Ishikawa (cell line): ENCODE results near the gene HOXB5.

ENCODE experiments used
- CEBPB ChIP-seq: IDR thresholded peaks from 2 replicates; pipeline ENCODE4 v1.6.1; 2012
- CREB1 ChIP-seq: IDR thresholded peaks from 2 replicates; pipeline ENCODE4 v1.6.1; 2012; ENCODE audit warnings: low read depth
- EGR1 ChIP-seq: IDR thresholded peaks from 2 replicates; pipeline ENCODE4 v1.6.1; 2012
- EP300 ChIP-seq: IDR thresholded peaks from 2 replicates; pipeline ENCODE4 v1.6.1; 2012; ENCODE audit warnings: borderline replicate concordance
- FOXM1 ChIP-seq: IDR thresholded peaks from 2 replicates; pipeline ENCODE4 v1.6.1; 2012; ENCODE audit warnings: low read depth, borderline replicate concordance
- MAX ChIP-seq: IDR thresholded peaks from 2 replicates; pipeline ENCODE4 v1.6.1; 2012
- NFIC ChIP-seq: IDR thresholded peaks from 2 replicates; pipeline ENCODE4 v1.6.1; 2012
- RAD21 ChIP-seq: IDR thresholded peaks from 2 replicates; pipeline ENCODE4 v1.6.1; 2012; ENCODE audit warnings: low read depth
- REST ChIP-seq: IDR thresholded peaks from 2 replicates; pipeline ENCODE4 v1.6.1; 2012; ENCODE audit warnings: low read depth, mild to moderate bottlenecking
- TAF1 ChIP-seq: IDR thresholded peaks from 2 replicates; pipeline ENCODE4 v1.6.1; 2012; ENCODE audit warnings: low read depth, mild to moderate bottlenecking
- TCF12 ChIP-seq: IDR thresholded peaks from 2 replicates; pipeline ENCODE4 v1.6.1; 2012; ENCODE audit warnings: low read depth
- TEAD4 ChIP-seq: IDR thresholded peaks from 2 replicates; pipeline ENCODE4 v1.6.1; 2012
- USF1 ChIP-seq: IDR thresholded peaks from 2 replicates; pipeline ENCODE4 v1.6.1; 2012
- YY1 ChIP-seq: IDR thresholded peaks from 2 replicates; pipeline ENCODE4 v1.6.1; 2012; ENCODE audit warnings: low read depth
- ZBTB7A ChIP-seq: IDR thresholded peaks from 2 replicates; pipeline ENCODE4 v1.6.1; 2012; ENCODE audit warnings: low read depth

The HOXB5 gene

GRCh38 chr17:48553826-48554225 lies 39.8 kb downstream of the HOXB5 start:
- TF ChIP-seq EGR1 (no peak), TCF12 (no peak), RAD21 (no peak), TEAD4 (no peak), EP300 (no peak), CEBPB (no peak), CREB1 (no peak), TAF1 (no peak), ZBTB7A (no peak), MAX (no peak), NFIC (no peak), REST (no peak)

- TF ChIP-seq ZBTB7A = no peak
Measured at GRCh38 chr17:48553190-48553547, 40.4 kb downstream of the HOXB5 start.

- TF ChIP-seq TEAD4 = no peak
- no peak for TF ChIP-seq EP300
- TF ChIP-seq USF1 = no peak
- no peak for TF ChIP-seq EGR1
- no peak for TF ChIP-seq TAF1
- TF ChIP-seq MAX = no peak
- TF ChIP-seq YY1 = no peak
- no peak for TF ChIP-seq TCF12
- TF ChIP-seq REST = no peak
- TF ChIP-seq CREB1 = no peak
- no peak for TF ChIP-seq FOXM1
- TF ChIP-seq ZBTB7A = no peak
- TF ChIP-seq RAD21 = no peak
- TF ChIP-seq CEBPB = no peak
- no peak for TF ChIP-seq NFIC
Measured at GRCh38 chr17:48552466-48553189, 41.0 kb downstream of the HOXB5 start.

- TF ChIP-seq TEAD4 (no peak), YY1 (no peak), CEBPB (no peak), FOXM1 (no peak), NFIC (no peak), MAX (no peak), EGR1 (no peak), CREB1 (no peak), EP300 (no peak)
Measured at GRCh38 chr17:48551596-48552465, 41.7 kb downstream of the HOXB5 start.

GRCh38 chr17:48551214-48551555 lies 42.4 kb downstream of the HOXB5 start:
- TF ChIP-seq ZBTB7A = no peak

- TF ChIP-seq CREB1 (no peak), ZBTB7A (no peak), EGR1 (no peak), CEBPB (no peak), TAF1 (no peak), NFIC (no peak), FOXM1 (no peak), TCF12 (no peak), REST (no peak), EP300 (no peak), YY1 (no peak), MAX (no peak), TEAD4 (no peak), RAD21 (no peak), USF1 (no peak)
Measured at GRCh38 chr17:48550502-48551213, 42.9 kb downstream of the HOXB5 start.
